Choroid plexus epithelial cell (primary cell): ENCODE results near the gene ZSCAN29.

Experiments
- DNase-seq: peaks from one replicate; pipeline ENCODE4 v3.0.0-alpha.2; 2010; ENCODE audit warnings: low read depth
- H3K4me3 ChIP-seq: 2 replicates; pipeline ENCODE4 v1.5.1; 2011; ENCODE audit warnings: low read depth, mild to moderate bottlenecking, control low read depth, low read length, moderate library complexity
- CTCF ChIP-seq: conservative IDR thresholded peaks from 2 replicates; pipeline ENCODE4 v1.5.1; 2011; ENCODE audit warnings: low read depth, mild to moderate bottlenecking, control low read depth, inconsistent platforms, low read length, moderate library complexity

Gene ZSCAN29

GRCh38 chr15:43325039-43325684, 45.7 kb downstream of the ZSCAN29 start:
- no peak for TF ChIP-seq CTCF
- no peak for DNase-seq
- no peak overlapping the region for H3K4me3 ChIP-seq

DNA sequence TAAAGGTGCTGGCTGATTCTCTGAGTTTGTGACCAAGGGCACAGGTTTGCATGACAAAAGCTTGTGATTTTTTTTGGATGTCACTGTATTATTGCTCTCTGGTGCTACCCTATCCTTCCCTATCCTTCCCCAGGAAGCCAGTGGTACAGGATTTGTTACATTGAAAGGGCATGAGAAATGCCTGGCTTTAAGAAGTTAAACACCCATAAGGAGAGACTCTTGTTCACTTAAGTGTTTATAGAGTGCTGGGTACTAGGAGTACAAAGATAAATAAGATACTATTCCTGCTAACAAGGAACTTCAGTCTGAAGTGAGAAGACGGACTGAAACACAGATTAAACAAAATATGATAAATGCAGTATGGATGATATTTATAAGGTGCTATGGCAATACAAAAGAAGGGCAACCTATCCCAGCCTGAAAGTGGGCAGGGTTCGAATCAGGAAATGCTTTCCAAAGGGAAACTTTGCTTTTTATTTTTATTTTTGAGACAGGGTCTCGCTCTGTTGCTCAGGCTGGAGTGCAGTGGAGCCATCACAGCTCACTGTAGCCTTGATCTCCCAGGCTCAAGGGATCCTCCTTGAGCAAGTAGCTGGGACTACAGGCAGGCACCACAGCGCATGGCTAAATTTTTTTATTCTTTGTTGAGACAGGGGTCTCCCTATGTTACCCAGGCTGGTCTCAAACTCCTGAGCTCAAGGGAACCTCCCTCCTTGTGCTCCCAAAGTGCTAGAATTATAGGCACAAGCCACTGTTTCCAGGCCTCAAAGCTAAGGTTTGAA, 51.7 kb downstream of the ZSCAN29 start:
- no peak for TF ChIP-seq CTCF
- DNase-seq, result no peak
- no peak overlapping the region for H3K4me3 ChIP-seq

DNA sequence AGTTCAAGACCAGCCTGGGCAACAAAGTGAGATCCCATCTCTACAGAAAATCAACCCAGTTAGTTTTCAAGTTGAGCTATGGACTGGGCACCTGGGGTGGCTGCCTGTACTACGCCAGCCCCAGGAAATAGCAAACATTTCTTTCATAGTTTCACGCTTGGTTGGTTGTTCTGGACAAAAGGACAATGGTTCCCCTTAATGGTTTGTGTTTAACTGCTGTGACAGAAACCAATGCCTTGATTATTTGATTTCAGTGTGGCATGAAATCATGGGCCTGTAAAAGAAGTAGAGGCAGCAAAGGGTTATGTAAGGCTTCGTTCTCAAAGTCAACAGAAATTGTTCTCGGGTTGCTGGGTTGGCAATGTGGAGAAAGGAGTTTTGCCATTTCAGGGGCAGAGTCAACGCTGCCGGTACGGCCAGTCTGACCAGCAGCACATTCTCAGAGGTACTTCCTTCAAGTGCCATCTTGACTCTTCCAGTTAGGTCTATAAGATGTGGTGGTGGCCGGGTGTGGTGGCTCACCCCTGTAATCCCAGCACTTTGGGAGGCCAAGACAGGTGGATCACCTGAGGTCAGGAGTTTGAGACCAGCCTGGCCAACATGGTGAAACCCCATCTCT, 53.2 kb downstream of the ZSCAN29 start:
- H3K4me3 ChIP-seq, result no peak overlapping the region
- no peak for DNase-seq
- TF ChIP-seq CTCF, result no peak

DNA sequence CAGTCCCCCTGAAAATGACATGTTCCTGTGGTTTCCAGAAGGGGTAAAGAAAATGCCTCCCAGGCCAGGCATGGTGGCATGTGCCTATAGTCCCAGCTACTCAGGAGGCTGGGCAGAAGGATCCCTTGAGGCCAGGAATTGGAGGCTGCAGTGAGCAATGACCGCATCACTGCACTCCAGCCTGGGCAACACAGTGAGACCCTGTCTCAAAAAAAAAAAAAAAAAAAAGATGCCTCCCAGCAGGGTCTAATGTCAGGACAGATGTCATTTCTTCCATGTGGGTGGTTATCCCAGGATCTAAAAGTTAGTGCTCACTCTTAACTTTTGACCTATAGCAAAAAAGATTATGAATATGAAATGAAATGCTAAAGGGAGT, 53.9 kb downstream of the ZSCAN29 start:
- TF ChIP-seq CTCF, result no peak
- DNase-seq, result no peak
- H3K4me3 ChIP-seq, result no peak overlapping the region

DNA sequence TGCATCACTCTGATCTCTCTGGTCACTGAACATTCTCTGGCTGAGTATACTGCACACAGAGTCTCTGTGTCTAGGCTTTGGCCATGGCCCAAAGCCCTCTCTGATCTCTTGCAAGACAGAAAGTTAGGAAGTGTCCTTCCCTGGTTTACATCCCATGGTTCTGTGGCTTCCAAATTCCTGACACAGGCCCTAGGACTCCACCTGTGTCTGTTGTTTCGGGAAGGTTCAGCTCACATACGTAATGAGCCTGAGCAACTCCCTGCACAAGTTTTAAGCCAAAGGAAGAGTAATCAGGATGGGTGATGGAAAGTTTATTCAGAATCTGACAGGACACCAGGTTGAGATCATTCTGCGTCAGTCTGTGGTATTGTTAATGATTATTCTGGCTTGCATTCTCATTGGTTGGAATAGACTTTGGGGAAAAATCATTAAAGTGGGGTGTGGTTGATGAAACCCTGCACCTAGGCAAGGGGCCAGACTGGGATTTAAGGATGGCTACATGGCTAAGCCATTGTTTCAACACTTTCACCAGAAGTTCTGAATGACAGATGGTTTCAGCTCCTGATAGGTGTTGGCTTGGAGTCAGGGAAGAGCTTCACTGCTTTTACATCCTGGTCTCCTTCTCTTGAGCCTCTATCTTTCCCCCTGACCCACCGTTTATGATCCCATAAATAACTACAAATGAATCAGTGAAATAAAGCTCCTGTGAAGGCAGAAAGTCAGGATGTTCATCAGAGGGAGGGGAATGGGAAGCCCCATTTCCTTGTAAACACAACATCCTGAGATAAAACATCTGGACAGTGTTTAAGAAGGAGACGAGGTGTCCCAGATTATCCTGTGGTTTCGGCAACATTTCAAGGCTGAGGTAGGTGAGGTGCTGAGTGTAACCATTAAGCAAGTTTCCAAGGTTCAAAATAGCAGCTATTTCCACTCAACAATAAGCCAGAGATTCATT, 54.5 kb downstream of the ZSCAN29 start:
- peak; percentile 25 for DNase-seq
- H3K4me3 ChIP-seq, result no peak overlapping the region
- TF ChIP-seq CTCF, result no peak

DNA sequence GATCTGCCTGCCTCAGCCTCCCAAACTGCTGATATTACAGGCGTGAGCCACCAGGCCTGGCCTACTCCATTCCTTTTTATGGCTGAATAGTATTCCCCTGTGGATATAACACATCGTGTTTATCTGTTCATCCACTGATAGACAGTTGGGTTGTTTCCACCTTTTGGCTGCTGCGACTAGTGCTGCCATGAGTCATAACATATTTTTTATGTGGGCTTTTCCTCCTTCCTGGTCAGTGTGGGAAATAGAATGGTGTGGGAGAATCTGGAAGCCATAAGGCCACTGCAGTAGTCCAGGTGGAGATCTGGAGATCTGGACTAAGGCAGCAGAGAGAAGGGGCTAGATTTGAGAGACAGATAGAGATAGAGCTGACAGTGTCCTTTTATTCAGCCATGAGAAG, 56.7 kb downstream of the ZSCAN29 start:
- no peak for TF ChIP-seq CTCF
- H3K4me3 ChIP-seq, result no peak overlapping the region
- no peak for DNase-seq
